Measurements from ENCODE around the gene PTTG1IP2.

Gene PTTG1IP2

DNA sequence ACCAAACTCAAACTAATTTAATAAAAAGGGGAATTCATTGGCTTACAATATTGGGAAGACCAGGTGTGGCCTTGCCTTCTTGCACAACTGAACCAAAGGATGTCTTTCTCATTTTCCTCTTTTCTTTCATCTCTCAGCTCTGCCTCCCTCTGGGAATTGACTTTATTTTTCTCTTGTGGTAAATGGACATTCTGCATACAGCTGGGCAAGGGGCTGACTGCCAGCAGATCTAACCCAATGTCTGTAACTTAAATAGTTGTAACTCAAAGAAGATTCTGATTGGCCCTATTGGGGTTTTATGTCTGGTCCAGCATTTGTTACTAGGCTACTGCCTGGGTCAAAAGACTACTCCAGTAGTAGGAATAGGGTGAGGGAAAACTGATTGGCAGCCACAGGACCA lies 15.3 kb downstream of the PTTG1IP2 start:
- no peak for DNase-seq

- no peak for DNase-seq
Observed at GRCh38 chr7:90485734-90486316, 16.4 kb downstream of the PTTG1IP2 start.

GRCh38 chr7:90487808-90488207 lies 18.4 kb downstream of the PTTG1IP2 start:
- DNase-seq = no peak

DNA sequence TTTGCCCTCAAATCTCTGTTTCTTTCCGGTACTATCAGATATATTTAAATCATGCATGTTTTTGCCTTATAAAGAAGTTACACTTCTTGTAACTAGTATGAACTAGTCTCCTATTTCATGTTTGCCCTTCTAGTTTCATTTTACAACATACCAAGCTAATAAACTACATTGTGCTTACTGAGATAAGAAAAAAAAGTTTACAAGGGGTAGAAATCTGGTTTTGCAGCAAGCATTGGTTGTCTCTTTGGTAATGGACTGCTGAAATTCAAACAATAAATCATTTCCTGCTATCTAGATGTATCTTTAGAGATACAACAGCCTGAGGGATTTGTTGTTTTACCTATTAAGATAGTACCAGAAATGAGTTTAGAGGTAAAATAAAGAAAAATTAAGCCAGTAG lies 18.8 kb downstream of the PTTG1IP2 start:
- no peak for DNase-seq

DNA sequence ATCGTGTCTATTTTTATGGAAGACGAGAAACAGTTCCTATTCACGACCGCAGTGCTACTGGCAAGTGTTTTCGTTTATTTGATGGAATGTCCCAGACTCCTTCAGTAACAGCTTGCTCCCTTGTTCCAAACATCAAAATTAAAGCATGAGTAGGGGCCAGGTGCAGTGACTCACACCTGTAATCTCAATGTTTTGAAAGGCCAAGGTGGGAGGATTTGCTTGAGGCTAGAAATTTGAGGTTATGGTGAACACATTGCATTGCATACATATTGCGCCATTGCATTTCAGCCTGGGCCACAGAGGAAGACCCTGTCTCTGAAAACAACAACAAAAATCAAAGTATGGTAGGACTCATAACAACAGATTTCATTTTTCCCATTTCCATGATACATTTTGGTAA lies 22.8 kb downstream of the PTTG1IP2 start:
- DNase-seq = no peak

- DNase-seq = no peak
Observed at GRCh38 chr7:90495241-90495640, 25.8 kb downstream of the PTTG1IP2 start.

GRCh38 chr7:90502539-90502938 lies 33.1 kb downstream of the PTTG1IP2 start:
- DNase-seq = no peak

DNA sequence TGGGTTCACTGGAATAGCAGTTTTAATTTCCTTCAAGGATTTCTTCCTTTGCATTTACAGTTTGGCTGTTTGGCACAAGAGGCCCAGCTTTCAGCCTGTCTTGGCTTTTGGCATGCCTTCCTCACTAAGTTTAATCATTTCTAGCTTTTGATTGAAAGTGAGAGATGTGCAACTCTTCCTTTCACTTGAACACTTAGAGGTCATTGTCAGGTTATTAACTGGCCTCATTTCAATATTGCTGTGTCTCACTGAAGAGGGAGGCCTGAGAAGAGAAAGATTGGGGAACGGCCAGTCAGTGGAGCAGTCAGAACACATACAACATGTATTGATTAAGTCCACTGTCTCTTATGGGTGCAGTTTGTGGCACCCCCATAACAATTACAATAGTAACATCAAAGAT lies 33.9 kb downstream of the PTTG1IP2 start:
- no peak for DNase-seq

DNA sequence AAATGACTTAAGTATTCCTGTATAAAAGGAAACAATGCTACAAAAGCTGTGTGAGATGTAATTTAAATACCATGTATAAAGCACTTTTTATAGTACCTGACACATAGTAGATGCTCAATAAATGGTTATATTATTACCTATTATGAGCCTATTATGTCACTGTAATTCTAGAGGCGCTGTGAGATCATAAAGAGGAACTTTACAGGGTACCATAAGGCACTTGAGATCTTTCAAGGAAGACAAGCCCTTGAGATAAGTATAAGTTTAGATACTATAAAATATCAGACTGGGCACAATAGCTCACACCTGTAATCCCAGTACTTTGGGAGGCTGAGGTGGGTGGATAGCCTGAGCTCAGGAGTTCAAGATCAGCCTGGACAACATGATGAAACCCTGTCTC lies 38.3 kb downstream of the PTTG1IP2 start:
- DNase-seq = no peak

DNA sequence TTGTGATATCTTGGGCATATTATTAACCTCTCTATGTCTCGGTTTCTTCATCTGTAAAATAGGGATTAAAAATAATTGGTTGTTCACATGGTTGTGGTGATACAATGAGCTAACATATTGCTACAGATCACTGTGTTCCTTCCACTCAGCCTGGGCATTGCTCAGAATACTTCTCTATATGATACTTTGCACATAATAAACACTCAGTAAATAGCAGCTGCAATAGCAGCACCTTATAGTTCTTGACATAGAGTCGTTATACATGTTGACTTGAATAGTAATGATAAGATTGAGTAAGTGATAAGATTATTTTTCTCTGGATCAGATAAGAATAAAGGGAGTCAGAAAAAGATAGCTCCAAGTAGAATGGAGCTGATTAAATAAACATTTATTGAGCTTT lies 42.3 kb downstream of the PTTG1IP2 start:
- no peak for DNase-seq

- DNase-seq = no peak
Observed at GRCh38 chr7:90512821-90513254, 43.4 kb downstream of the PTTG1IP2 start.

DNA sequence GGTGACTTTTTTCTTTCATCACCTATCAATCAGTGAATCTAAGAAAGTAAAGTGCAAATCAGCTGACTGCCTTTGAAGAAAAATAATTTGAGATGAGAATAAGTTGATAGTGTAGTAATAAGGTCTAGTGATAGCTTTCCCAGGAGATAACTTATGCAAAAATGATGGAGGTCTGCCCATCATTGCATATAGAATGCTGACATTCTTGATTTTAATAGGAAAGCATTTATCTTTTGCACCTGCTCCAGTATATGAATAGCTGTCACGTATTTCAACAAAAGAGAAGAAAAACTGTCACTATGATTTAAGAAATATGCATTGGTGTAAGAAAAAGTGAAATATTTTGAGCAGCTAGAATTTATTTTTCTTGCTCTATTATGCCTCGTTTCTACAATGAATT lies 46.8 kb downstream of the PTTG1IP2 start:
- no peak for DNase-seq

GRCh38 chr7:90518630-90519029 lies 49.2 kb downstream of the PTTG1IP2 start:
- no peak for DNase-seq

- no peak for DNase-seq
Observed at GRCh38 chr7:90520484-90520883, 51.0 kb downstream of the PTTG1IP2 start.

GRCh38 chr7:90530263-90530662 lies 60.8 kb downstream of the PTTG1IP2 start:
- DNase-seq = no peak

DNA sequence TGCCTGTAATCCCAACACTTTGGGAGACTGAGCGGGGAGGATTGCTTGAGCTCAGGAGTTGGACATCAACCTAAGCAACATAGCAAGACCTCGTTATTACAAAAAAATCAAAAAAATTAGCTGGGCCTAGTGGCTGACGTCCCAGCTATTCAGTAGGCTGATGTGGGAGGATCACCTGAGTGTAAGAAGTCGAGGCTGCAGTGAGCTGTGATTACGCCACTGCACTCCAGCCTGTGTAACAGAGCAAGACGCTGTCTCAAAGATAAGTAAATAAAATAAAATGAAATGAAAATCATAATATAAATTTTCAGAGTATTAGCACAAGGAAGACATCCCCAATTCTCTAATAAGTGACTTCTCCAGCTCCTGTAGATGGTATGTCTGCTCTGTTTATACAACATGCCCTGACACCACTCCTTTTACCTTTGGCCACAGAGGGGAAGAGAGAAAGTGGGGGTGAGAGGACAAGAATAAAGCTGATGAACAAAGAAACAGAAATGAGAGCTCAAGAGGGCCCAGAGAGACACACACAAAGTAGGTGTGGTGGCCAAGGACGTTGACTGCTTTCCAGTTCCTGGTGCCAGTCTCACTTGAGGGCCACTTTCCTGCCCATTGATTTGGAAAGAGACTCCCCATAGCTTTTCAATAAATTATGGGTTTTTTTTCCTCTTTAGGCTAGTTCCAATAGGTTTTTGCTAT lies 62.9 kb downstream of the PTTG1IP2 start:
- DNase-seq = no peak

- DNase-seq = no peak
Observed at GRCh38 chr7:90536449-90536848, 67.0 kb downstream of the PTTG1IP2 start.

DNA sequence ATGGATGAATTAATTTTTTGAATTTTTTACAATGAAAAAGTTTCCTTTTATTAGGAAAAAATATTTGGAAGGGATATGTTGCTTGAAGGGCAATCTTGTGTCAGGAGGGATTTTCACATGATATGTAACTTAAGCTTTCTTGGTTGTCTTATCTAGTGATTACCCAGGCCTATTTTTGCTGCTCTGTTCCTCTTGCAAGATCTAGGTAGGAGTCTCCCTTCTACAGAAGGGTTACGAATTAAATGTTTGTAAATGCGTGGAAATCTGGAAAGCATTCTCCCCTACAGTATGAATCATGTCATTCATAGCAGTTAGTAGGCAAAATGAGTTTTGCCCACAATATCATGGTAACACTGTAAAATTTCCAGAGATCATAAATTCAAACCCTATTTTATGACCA lies 69.0 kb downstream of the PTTG1IP2 start:
- no peak for DNase-seq

GRCh38 chr7:90540406-90540805 lies 71.0 kb downstream of the PTTG1IP2 start:
- DNase-seq = no peak

GRCh38 chr7:90551036-90551435 lies 81.6 kb downstream of the PTTG1IP2 start:
- no peak for DNase-seq

GRCh38 chr7:90552521-90552920 lies 83.1 kb downstream of the PTTG1IP2 start:
- DNase-seq = no peak

DNA sequence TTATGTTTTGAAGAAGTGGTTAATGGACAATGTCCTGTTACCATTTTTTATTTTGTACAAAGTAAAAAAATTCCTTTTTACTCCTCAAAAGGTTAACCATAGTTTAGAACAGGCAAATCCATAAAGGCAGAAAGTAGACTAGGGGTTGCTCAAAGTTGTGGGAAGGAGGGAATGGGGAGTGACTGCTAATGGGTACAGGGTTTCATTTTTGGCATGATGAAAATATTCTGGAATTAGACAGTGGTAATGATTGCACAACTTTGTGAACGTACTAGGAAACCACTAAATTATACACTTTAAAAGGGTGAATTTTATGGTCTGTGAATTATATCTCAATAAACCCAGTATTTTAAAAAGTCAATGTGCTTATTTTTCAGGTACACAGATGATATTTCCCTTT lies 91.3 kb downstream of the PTTG1IP2 start:
- no peak for DNase-seq
